ENCODE data around the gene CCDC15. TPM values are rescaled to one million over a fixed set of nuclear protein-coding genes. Genes with fewer than 3 reads are reported as not detected.
"Not testable (repeated sequence)": the region's sequence is repeated elsewhere in the genome, so short reads cannot be mapped to it uniquely, and the experiment has no call there.

The CCDC15 gene
- total and polyA plus RNA-seq, 8 donors: 0.31 to 15.6 (median 0.92) TPM

GRCh38 chr11:124955035-124955434 is 1.0 kb downstream of the CCDC15 start:
- Histone ChIP-seq H3K27ac (no peak overlapping the region), H3K36me3 (no peaks in the 10 kb centered on the region), H3K27me3 (no peaks in the 10 kb centered on the region), H3K4me1 (peaks cover 7 to 16% (median 11%) of the 10 kb centered on the region in 4 donors), H3K4me3 (no peak overlapping the region), H3K9me3 (no peaks in the 10 kb centered on the region)
- no peak for TF ChIP-seq EP300 (IDR thresholded peaks at IDR 0.05)
- no peak for TF ChIP-seq POLR2AphosphoS5 (IDR thresholded peaks at IDR 0.05)
- TF ChIP-seq POLR2A (IDR thresholded peaks at IDR 0.05): no peak
- DNase-seq: no peak
- intact Hi-C loops (cut with DNase I; ENCODE audit: low total_unique reads): loop anchor here (10.0 kb wide), 1 partner anchor 170 kb away; no protein-coding TSS in a partner anchor

- no peak overlapping the region for H3K27ac ChIP-seq
- H3K4me3 ChIP-seq: no peak overlapping the region
- WGBS, 5 donors: 18 to 20% (median 19%) methylated on average over 5 of the region's 5 CpGs
- no peaks in the 10 kb centered on the region for H3K27me3 ChIP-seq
- intact Hi-C loops (cut with DNase I; ENCODE audit: low total_unique reads): no loop called here
- H3K4me1 ChIP-seq: no peaks in the 10 kb centered on the region
- no peaks in the 10 kb centered on the region for H3K9me3 ChIP-seq
- DNase-seq: peak in 1 of 2 donors; percentile 89
- no peaks in the 10 kb centered on the region for H3K36me3 ChIP-seq
- TF ChIP-seq POLR2AphosphoS5 (IDR thresholded peaks at IDR 0.05) (peak in 1 of 3 donors; percentile 37), EP300 (IDR thresholded peaks at IDR 0.05) (no peak), CTCF (IDR thresholded peaks at IDR 0.05) (peak in 5 of 7 experiments; percentile 41 to 83 (median 64)), POLR2A (IDR thresholded peaks at IDR 0.05) (no peak)
Observed at GRCh38 chr11:124961972-124962609, 8.1 kb downstream of the CCDC15 start.

- WGBS, 5 donors: 76 to 90% (median 81%) methylated on average over 11 to 13 of the region's 13 CpGs
- H3K27me3 ChIP-seq; H3K27ac ChIP-seq; H3K4me3 ChIP-seq; H3K9me3 ChIP-seq; H3K4me1 ChIP-seq; DNase-seq; intact Hi-C loops (cut with DNase I; ENCODE audit: low total_unique reads); H3K36me3 ChIP-seq: not testable (repeated sequence)
Observed at GRCh38 chr11:124968197-124968596, 14.2 kb downstream of the CCDC15 start.

GRCh38 chr11:124970925-124971324 is 16.9 kb downstream of the CCDC15 start:
- TF ChIP-seq EP300 (IDR thresholded peaks at IDR 0.05) (no peak), POLR2AphosphoS5 (IDR thresholded peaks at IDR 0.05) (no peak), POLR2A (IDR thresholded peaks at IDR 0.05) (no peak), CTCF (IDR thresholded peaks at IDR 0.05) (no peak)
- DNase-seq: peak in 1 of 2 donors; percentile 20

GRCh38 chr11:124971810-124972209 is 17.8 kb downstream of the CCDC15 start:
- no peaks in the 10 kb centered on the region for H3K27me3 ChIP-seq

More at GRCh38 chr11:124970925-124971324, 16.9 kb downstream of the CCDC15 start:
- no peak overlapping the region for H3K27ac ChIP-seq
- H3K27me3 ChIP-seq: no peaks in the 10 kb centered on the region
- 72 to 85% (median 78%) methylated on average over 2 of the region's 2 CpGs for WGBS, 5 donors
- H3K4me1 ChIP-seq: no peaks in the 10 kb centered on the region
- intact Hi-C loops (cut with DNase I; ENCODE audit: low total_unique reads): no loop called here
- H3K9me3 ChIP-seq: no peaks in the 10 kb centered on the region
- H3K4me3 ChIP-seq: no peak overlapping the region
- H3K36me3 ChIP-seq: no peaks in the 10 kb centered on the region

More at GRCh38 chr11:124971810-124972209, 17.8 kb downstream of the CCDC15 start:
- no peak for DNase-seq
- Histone ChIP-seq H3K4me1 (no peaks in the 10 kb centered on the region), H3K4me3 (no peak overlapping the region), H3K9me3 (no peaks in the 10 kb centered on the region), H3K27ac (no peak overlapping the region), H3K36me3 (no peaks in the 10 kb centered on the region)
- intact Hi-C loops (cut with DNase I; ENCODE audit: low total_unique reads): no loop called here
- TF ChIP-seq POLR2AphosphoS5 (IDR thresholded peaks at IDR 0.05) (no peak), EP300 (IDR thresholded peaks at IDR 0.05) (no peak), POLR2A (IDR thresholded peaks at IDR 0.05) (no peak), CTCF (IDR thresholded peaks at IDR 0.05) (no peak)
- 37 to 68% (median 51%) methylated on average over 2 of the region's 2 CpGs for WGBS, 5 donors

Measured in stomach (tissue), 9 donors.